ENCODE measurements around the gene HECTD3.
"Not testable (repeated sequence)": the region's sequence is repeated elsewhere in the genome, so short reads cannot be mapped to it uniquely, and the experiment has no call there.

Gene HECTD3

GRCh38 chr1:45005761-45006160 lies 5.4 kb downstream of the HECTD3 start:
- no peaks in the 10 kb centered on the region for H3K9me3 ChIP-seq
- no peak overlapping the region for H3K27ac ChIP-seq
- H3K4me1 ChIP-seq = peaks cover 0 to 22% (median 17%) of the 10 kb centered on the region in 4 donors
- DNase-seq = no peak
- no peak overlapping the region for H3K4me3 ChIP-seq
- H3K27me3 ChIP-seq = no peaks in the 10 kb centered on the region
- no peak for TF ChIP-seq CTCF (IDR thresholded peaks at IDR 0.05)
- intact Hi-C loops (cut with DNase I; ENCODE audit: low total_unique reads) = loop anchor here (10.0 kb wide), 1 partner anchor 281 kb away; no protein-coding TSS in a partner anchor
- H3K36me3 ChIP-seq = peaks cover 65 to 80% (median 70%) of the 10 kb centered on the region in 3 donors

DNA sequence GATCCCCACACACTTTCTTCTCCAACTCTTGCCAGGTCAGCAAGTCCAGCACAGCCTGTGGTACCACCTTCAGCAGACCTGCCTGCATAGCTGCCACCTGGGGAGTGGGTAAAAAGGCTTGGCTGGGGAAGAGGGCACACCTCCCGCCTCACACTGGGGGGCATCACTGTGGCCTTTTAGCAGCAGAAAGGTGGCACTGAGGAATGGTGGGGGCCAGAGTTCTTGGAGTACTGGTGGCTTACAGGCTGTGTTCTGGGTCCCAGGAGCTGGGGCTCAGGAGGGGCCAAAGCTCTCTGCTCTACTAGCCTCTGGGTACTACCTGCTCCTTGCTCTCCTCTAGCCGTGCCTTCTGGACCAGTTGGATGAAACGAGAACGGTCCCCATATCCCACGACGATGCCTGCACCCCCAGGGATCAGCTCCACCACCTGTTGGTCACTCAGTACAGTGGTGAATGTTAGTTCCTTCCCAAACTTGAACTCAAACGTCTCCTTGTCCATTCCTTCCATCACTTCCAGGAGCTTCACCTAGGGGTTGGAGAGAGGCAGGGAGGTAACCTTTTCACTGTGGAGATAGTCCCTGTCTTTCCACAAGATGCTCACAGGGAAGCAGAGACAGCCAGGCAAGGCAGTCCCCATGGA lies 6.7 kb downstream of the HECTD3 start:
- no peak for DNase-seq
- intact Hi-C loops (cut with DNase I; ENCODE audit: low total_unique reads) = loop anchor here (5.0 to 10.0 kb wide), 2 partner anchors 157 to 280 kb away; no protein-coding TSS in a partner anchor

DNA sequence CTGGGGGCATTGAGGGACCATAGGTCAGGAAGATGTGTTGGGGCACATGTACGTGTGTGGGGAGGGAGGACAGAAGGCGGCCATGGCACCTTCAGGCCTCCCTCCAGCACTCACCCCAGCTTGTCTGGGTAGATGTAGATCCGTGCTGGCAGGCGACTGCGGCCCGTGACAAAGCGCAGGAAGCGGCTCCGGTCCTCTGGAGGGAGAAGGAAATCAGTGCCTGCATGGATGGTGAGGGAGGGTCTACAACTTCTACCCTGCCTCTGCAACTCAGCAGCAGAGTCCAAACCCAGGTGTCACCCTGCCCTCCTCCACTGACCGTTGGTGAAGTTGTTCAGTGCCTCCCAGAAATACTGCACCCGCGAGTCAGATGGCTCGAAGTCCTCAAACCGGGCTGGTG lies 7.4 kb downstream of the HECTD3 start:
- intact Hi-C loops (cut with DNase I; ENCODE audit: low total_unique reads) = loop anchor here (5.0 to 10.0 kb wide), 2 partner anchors 156 to 279 kb away; no protein-coding TSS in a partner anchor
- H3K36me3 ChIP-seq = peaks cover 59 to 73% (median 63%) of the 10 kb centered on the region in 3 donors
- no peak for TF ChIP-seq CTCF (IDR thresholded peaks at IDR 0.05)

More for the DNA sequence above, 6.7 kb downstream of the HECTD3 start:
- Histone ChIP-seq H3K36me3 (peaks cover 65 to 79% (median 70%) of the 10 kb centered on the region in 3 donors), H3K9me3 (no peaks in the 10 kb centered on the region), H3K27ac (no peak overlapping the region), H3K4me1 (peaks cover 0 to 14% (median 6%) of the 10 kb centered on the region in 4 donors), H3K27me3 (no peaks in the 10 kb centered on the region), H3K4me3 (no peak overlapping the region)
- no peak for TF ChIP-seq CTCF (IDR thresholded peaks at IDR 0.05)

GRCh38 chr1:45002650-45003645 lies 8.2 kb downstream of the HECTD3 start:
- Histone ChIP-seq H3K27me3 (no peaks in the 10 kb centered on the region), H3K4me1 (peaks cover 0 to 10% (median 0%) of the 10 kb centered on the region in 4 donors), H3K4me3 (no peak overlapping the region), H3K9me3 (no peaks in the 10 kb centered on the region), H3K27ac (no peak overlapping the region), H3K36me3 (peaks cover 51 to 65% (median 55%) of the 10 kb centered on the region in 3 donors)
- DNase-seq = no peak
- intact Hi-C loops (cut with DNase I; ENCODE audit: low total_unique reads) = loop anchor here (5.0 to 10.0 kb wide), 2 partner anchors 156 to 278 kb away; no protein-coding TSS in a partner anchor
- no peak for TF ChIP-seq CTCF (IDR thresholded peaks at IDR 0.05)

More for the DNA sequence above, 7.4 kb downstream of the HECTD3 start:
- Histone ChIP-seq H3K27me3 (no peaks in the 10 kb centered on the region), H3K9me3 (no peaks in the 10 kb centered on the region), H3K27ac (no peak overlapping the region), H3K4me3 (no peak overlapping the region), H3K4me1 (peaks cover 0 to 10% (median under 1%) of the 10 kb centered on the region in 4 donors)
- no peak for DNase-seq

GRCh38 chr1:45001576-45001975 lies 9.5 kb downstream of the HECTD3 start:
- not testable (repeated sequence) for H3K4me1 ChIP-seq, DNase-seq, H3K27me3 ChIP-seq, H3K9me3 ChIP-seq, H3K4me3 ChIP-seq, H3K27ac ChIP-seq
- peaks cover 38 to 51% (median 41%) of the 10 kb centered on the region in 3 donors for H3K36me3 ChIP-seq
- intact Hi-C loops (cut with DNase I; ENCODE audit: low total_unique reads) = loop anchor here (5.0 to 10.0 kb wide), 2 partner anchors 154 to 277 kb away; no protein-coding TSS in a partner anchor
